HUES64 (cell line): ENCODE data around the gene MAST3.

ENCODE experiments used
- H3K27ac ChIP-seq: 2 replicates; pipeline ENCODE4 v1.7.0; 2013; ENCODE audit warnings: low read depth, low read length, inconsistent platforms
- H3K27me3 ChIP-seq: 2 replicates; pipeline ENCODE4 v1.6.1; 2013; ENCODE audit warnings: mild to moderate bottlenecking, low read length; ENCODE audit not compliant: insufficient read depth
- H3K36me3 ChIP-seq: 2 replicates; pipeline ENCODE4 v1.6.1; 2013; ENCODE audit warnings: mild to moderate bottlenecking, low read length; ENCODE audit not compliant: insufficient read depth
- H3K4me1 ChIP-seq: 2 replicates; pipeline ENCODE4 v1.6.1; 2013; ENCODE audit warnings: mild to moderate bottlenecking, low read length, moderate library complexity; ENCODE audit not compliant: insufficient read depth
- H3K4me3 ChIP-seq: 2 replicates; pipeline ENCODE4 v1.5.1; 2013; ENCODE audit warnings: mild to moderate bottlenecking, low read length, moderate library complexity
- H3K9ac ChIP-seq: 2 replicates; pipeline ENCODE4 v1.6.1; 2013; ENCODE audit warnings: mild to moderate bottlenecking, low read depth, low read length
- H3K9me3 ChIP-seq: 2 replicates; pipeline ENCODE4 v1.6.1; 2013; ENCODE audit warnings: low read depth, low read length; ENCODE audit not compliant: insufficient read depth
- WGBS: fragments of 150-250, 120-280 bp; methylation state at CpG from one replicate; pipeline ENCODE4 v1.1.7; 2013; ENCODE audit warnings: missing lambda C conversion rate; 5-methylcytosine and 5-hydroxymethylcytosine counted together

MAST3 gene

DNA sequence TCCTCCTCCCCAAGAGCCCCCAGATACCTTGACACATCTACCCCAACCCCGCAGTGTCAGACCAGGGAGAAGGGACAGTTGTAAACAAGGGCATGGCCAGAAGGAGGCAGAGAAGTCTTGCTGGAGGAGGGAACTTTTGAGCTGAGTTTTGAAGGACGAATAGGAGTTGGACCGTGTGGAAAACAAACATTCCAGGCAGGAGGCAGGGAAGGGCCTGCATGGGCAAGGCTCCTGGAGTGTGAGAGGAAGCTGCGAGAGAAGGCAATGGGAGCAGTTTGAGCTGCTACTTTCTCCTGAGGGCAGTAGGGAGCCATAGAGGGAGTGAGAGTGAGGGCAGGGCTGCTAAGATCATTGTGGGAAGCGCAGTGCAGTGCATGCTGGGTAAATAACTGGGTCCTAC lies 34.1 kb upstream of the MAST3 start:
- no peak overlapping the region for H3K27ac ChIP-seq
- no peak overlapping the region for H3K9ac ChIP-seq
- H3K9me3 ChIP-seq: no peaks in the 10 kb centered on the region
- H3K4me3 ChIP-seq: no peak overlapping the region
- no peaks in the 10 kb centered on the region for H3K27me3 ChIP-seq
- no peaks in the 10 kb centered on the region for H3K36me3 ChIP-seq
- no peaks in the 10 kb centered on the region for H3K4me1 ChIP-seq
- WGBS: 45% methylated on average over 5 of the region's 5 CpGs

DNA sequence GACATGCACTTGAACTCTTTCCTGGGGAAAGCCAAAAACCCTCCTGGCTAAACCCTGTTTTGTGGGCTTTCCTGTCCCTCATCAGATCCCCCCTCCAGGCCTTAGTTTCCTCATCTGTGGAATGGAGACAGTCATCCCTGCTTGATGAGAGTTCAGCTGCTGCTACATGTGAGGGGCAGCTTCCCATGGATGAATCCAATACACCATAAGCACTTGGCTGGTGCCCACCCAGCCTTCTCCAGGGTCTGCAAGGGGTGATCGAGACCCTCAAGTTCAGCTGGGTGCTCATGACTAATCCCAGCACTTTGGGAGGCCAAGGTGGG lies 32.4 kb upstream of the MAST3 start:
- no peak overlapping the region for H3K4me3 ChIP-seq
- WGBS: 94% methylated on average over 1 of the region's 1 CpG
- no peaks in the 10 kb centered on the region for H3K27me3 ChIP-seq
- no peaks in the 10 kb centered on the region for H3K4me1 ChIP-seq
- H3K36me3 ChIP-seq: no peaks in the 10 kb centered on the region
- H3K9me3 ChIP-seq: no peaks in the 10 kb centered on the region
- no peak overlapping the region for H3K9ac ChIP-seq
- H3K27ac ChIP-seq: no peak overlapping the region

DNA sequence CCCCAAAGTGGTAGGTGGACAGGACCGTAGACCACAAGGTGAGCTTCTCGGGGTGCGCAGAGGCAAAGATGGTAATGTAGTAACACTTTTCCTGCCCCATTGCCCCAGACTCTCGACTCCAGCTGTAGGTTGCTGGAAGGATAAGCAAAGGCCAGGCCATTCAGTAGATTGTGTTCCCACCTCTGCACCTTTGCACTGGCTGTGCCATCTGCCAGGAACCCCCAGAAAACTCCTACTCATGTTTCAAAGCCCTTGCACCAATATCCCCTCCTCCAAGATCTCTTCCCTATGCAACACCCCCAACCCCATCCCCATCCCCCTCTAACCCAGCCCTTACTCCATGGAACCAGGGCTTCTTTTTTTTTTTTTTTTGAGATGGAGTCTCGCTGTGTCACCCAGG lies 29.2 kb upstream of the MAST3 start:
- no peak overlapping the region for H3K27ac ChIP-seq
- no peaks in the 10 kb centered on the region for H3K27me3 ChIP-seq
- no peak overlapping the region for H3K9ac ChIP-seq
- no peaks in the 10 kb centered on the region for H3K9me3 ChIP-seq
- H3K36me3 ChIP-seq: no peaks in the 10 kb centered on the region
- 91% methylated on average over 5 of the region's 5 CpGs for WGBS
- no peaks in the 10 kb centered on the region for H3K4me1 ChIP-seq
- H3K4me3 ChIP-seq: no peak overlapping the region

DNA sequence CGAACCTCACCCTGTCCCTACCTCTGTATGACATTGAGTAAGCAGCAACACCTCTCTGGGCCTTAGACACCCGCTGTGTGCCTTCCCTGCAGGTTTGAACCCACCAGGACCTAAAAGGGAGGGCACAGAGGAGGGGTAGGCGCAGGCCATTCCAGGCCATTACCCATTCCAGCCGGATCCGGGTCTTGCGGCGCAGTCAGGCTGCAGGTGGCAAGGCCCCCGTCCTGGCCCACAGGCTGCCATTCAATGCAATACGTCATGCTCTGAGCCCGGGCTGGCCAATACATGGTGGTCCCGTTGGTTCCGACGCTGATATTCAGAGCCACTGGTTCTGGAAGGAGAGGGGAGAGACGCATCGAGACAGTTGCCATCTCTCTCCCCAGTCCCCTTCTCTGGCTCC lies 28.2 kb upstream of the MAST3 start:
- Histone ChIP-seq H3K4me1 (no peaks in the 10 kb centered on the region), H3K27ac (no peak overlapping the region), H3K9ac (no peak overlapping the region), H3K4me3 (no peak overlapping the region), H3K36me3 (no peaks in the 10 kb centered on the region), H3K27me3 (no peaks in the 10 kb centered on the region), H3K9me3 (no peaks in the 10 kb centered on the region)
- WGBS: 86% methylated on average over 14 of the region's 15 CpGs

- Histone ChIP-seq H3K4me3 (no peak overlapping the region), H3K27ac (no peak overlapping the region), H3K9ac (no peak overlapping the region), H3K4me1 (no peaks in the 10 kb centered on the region), H3K36me3 (no peaks in the 10 kb centered on the region), H3K9me3 (no peaks in the 10 kb centered on the region), H3K27me3 (no peaks in the 10 kb centered on the region)
- WGBS: 91% methylated on average over 11 of the region's 11 CpGs
Measured at GRCh38 chr19:18070181-18070580, 27.4 kb upstream of the MAST3 start.

DNA sequence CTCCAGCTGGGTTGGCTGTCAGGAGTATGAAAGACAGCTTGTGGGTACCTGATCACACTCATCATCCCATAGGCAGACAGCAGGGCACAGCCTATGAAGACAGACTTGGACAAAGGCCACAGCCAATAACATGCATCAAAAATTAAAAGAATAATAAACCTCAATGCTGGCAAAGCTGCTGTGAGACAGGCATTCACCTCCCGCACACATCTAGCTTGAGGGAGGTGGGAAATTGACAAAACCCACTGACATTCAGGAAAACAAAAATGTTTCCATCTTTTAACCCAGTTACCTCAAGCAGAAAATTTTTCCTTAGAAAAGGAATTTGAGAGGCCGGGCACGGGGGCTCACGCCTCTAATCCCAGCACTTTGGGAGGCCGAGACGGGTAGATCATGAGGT lies 25.2 kb upstream of the MAST3 start:
- no peaks in the 10 kb centered on the region for H3K4me1 ChIP-seq
- no peak overlapping the region for H3K4me3 ChIP-seq
- H3K36me3 ChIP-seq: no peaks in the 10 kb centered on the region
- no peaks in the 10 kb centered on the region for H3K9me3 ChIP-seq
- H3K27ac ChIP-seq: no peak overlapping the region
- 87% methylated on average over 6 of the region's 6 CpGs for WGBS
- H3K9ac ChIP-seq: no peak overlapping the region
- H3K27me3 ChIP-seq: no peaks in the 10 kb centered on the region

- Histone ChIP-seq H3K9me3 (no peaks in the 10 kb centered on the region), H3K27me3 (no peaks in the 10 kb centered on the region), H3K9ac (no peak overlapping the region), H3K4me1 (no peaks in the 10 kb centered on the region), H3K4me3 (no peak overlapping the region), H3K27ac (no peak overlapping the region), H3K36me3 (no peaks in the 10 kb centered on the region)
- WGBS: 94% methylated on average over 3 of the region's 4 CpGs
Measured at GRCh38 chr19:18073197-18073596, 24.4 kb upstream of the MAST3 start.

DNA sequence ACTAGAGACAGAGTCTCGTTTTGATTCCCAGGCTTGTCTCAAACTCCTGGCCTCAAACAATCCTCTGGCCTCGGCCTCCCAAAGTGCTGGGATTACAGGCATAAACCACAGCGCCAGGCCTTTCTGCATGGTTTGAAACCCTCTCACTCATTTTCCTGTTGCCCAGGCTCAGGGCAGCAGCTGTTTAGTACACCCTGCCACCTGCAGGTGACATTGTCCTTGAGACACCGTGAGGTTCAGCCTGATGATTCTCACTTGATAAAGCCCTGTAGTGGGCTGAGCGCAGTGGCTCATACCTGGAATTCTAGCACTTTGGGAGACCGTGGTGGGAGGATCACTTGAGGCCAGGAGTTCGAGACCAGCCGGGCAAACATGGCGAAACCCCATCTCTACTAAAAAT lies 23.4 kb upstream of the MAST3 start:
- Histone ChIP-seq H3K9me3 (no peaks in the 10 kb centered on the region), H3K27ac (no peak overlapping the region), H3K4me1 (no peaks in the 10 kb centered on the region), H3K27me3 (no peaks in the 10 kb centered on the region), H3K9ac (no peak overlapping the region), H3K4me3 (no peak overlapping the region), H3K36me3 (no peaks in the 10 kb centered on the region)
- 84% methylated on average over 9 of the region's 9 CpGs for WGBS

DNA sequence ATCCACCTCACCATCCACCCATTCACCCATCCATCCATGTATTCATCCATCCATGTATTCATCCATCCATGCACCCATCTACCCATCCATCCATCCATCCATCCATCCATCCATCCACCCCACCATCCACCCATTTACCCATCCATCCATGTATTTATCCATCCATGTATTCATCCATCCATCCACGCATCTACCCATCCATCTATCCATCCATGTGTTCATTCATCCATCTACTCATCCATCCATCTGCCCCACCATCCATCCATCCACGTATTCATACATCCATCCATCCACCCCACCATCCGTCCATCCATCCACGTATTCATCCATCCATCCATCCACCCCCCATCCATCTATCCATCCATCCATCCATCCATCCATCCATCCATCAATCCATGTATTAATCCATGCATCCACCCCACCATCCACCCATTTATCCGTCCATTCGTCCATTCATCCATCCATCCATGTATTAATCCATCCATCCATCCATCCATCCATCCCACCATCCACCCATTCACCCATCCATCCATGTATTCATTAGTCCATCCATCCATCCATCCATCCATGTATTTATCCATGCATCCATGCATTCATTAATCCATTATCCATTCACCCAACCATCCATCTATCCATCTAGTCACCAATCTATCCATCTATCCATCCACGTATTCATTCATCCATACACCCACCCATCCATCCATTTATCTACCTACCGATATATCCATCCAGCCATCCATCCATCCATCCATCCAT lies 13.5 kb upstream of the MAST3 start:
- Histone ChIP-seq H3K36me3 (no peaks in the 10 kb centered on the region), H3K27me3 (no peaks in the 10 kb centered on the region), H3K27ac (no peak overlapping the region), H3K4me1 (no peaks in the 10 kb centered on the region), H3K4me3 (no peak overlapping the region), H3K9ac (no peak overlapping the region), H3K9me3 (no peaks in the 10 kb centered on the region)
- 75% methylated on average over 8 of the region's 8 CpGs for WGBS

GRCh38 chr19:18085702-18086457 lies 11.7 kb upstream of the MAST3 start:
- Histone ChIP-seq H3K4me1 (no peaks in the 10 kb centered on the region), H3K9ac (no peak overlapping the region), H3K27ac (no peak overlapping the region), H3K36me3 (no peaks in the 10 kb centered on the region), H3K27me3 (no peaks in the 10 kb centered on the region), H3K4me3 (no peak overlapping the region), H3K9me3 (no peaks in the 10 kb centered on the region)
- 90% methylated on average over 6 of the region's 8 CpGs for WGBS

GRCh38 chr19:18086590-18087138 lies 10.9 kb upstream of the MAST3 start, which contains the start of gene IL12RB1:
Gene IL12RB1, minus strand, starts transcription at chr19:18086934. Its CDS starts 111 bp downstream, at chr19:18086823.
- WGBS: 76% methylated on average over 12 of the region's 12 CpGs
- no peak within 1 kb of the TSS for H3K9ac ChIP-seq
- H3K27ac ChIP-seq: no peak within 1 kb of the TSS
- no peak within 1 kb of the TSS for H3K4me3 ChIP-seq
- no peaks in the 10 kb centered on the region for H3K4me1 ChIP-seq
- no peaks in the 10 kb centered on the region for H3K27me3 ChIP-seq
- H3K36me3 ChIP-seq: no peaks in the 10 kb centered on the region
- H3K9me3 ChIP-seq: no peaks in the 10 kb centered on the region
